NCI-H1694 (cell line): Measurements from ENCODE around the gene GET4.
"Not testable (repeated sequence)": the region's sequence is repeated elsewhere in the genome, so short reads cannot be mapped to it uniquely, and the experiment has no call there.

Source experiments
- DNase-seq: peaks from one replicate; lab custom pipeline; 2025; lab: John Stamatoyannopoulos, UW

Gene GET4

GRCh38 chr7:845731-846130, 30.6 kb upstream of the GET4 start:
- DNase-seq = no peak

DNA sequence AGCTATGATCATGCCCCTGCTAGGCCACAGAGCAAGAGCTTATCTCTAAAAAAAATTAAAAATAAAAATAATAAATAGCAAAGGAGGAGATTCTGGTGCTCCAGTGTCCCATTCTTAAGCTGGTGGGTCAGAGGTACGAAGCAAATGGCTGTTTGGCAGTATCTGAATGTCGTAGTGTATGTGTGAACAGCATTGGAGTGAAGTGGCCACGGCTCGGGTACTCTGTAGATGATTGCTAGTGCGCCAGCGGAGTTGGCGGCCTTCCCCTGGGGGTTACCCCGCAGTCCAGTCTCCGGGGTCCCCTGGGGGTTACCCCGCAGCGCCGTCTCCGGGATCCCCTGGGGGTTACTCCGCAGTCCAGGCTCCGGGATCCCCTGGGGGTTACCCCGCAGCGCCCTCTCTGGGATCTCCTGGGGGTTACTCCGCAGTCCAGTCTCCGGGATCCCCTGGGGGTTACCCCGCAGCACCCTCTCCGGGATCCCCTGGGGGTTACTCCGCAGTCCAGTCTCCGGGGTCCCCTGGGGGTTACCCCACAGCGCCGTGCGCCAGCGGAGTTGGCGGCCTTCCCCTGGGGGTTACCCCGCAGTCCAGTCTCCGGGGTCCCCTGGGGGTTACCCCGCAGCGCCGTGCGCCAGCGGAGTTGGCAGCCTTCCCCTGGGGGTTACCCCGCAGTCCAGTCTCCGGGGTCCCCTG, 29.2 kb upstream of the GET4 start:
- not testable (repeated sequence) for DNase-seq

GRCh38 chr7:847728-848127, 28.6 kb upstream of the GET4 start:
- DNase-seq = not testable (repeated sequence)

DNA sequence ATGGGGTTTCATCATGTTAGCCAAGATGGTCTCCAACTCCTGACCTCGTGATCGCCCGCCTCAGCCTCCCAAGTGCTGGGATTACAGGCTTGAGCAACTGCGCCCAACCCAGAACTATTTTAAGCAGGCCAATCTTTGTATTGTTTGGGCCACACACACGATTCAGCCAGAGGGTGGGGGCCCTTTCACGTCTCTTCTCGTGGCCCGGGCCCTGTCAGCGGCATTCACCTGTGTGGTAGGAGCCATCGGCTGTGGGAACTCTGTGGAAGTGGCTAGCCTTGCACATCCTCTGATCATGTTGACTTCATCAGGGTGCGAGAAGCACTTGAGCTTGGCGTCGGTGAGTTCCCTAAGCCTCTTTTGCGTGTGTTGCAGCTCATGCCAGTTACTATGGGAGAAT, 27.2 kb upstream of the GET4 start:
- DNase-seq = no peak

- no peak for DNase-seq
These were observed 26.6 kb upstream of the GET4 start for GRCh38 chr7:849781-850180.

DNA sequence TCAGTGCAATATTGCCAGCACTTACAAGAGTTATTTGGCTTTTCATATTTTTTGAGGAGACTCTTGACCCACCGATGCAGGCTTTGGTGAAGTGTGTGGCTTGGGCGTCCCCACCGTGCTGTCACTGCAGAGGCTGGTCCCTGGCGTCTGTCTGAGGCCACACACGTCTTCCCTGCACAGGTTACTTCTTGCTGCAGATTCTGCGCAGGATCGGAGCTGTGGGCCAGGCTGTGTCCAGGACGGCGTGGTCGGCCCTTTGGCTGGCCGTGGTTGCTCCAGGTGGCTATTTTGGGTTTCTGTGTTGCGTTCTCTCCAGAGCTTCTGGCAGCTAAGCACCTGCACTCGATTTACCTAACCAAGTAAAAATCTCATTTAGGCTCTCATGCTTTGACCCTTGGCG, 25.1 kb upstream of the GET4 start:
- DNase-seq = no peak

- DNase-seq = no peak
These were observed 22.8 kb upstream of the GET4 start for GRCh38 chr7:853366-854117.

GRCh38 chr7:854118-854775, 22.1 kb upstream of the GET4 start:
- no peak for DNase-seq

DNA sequence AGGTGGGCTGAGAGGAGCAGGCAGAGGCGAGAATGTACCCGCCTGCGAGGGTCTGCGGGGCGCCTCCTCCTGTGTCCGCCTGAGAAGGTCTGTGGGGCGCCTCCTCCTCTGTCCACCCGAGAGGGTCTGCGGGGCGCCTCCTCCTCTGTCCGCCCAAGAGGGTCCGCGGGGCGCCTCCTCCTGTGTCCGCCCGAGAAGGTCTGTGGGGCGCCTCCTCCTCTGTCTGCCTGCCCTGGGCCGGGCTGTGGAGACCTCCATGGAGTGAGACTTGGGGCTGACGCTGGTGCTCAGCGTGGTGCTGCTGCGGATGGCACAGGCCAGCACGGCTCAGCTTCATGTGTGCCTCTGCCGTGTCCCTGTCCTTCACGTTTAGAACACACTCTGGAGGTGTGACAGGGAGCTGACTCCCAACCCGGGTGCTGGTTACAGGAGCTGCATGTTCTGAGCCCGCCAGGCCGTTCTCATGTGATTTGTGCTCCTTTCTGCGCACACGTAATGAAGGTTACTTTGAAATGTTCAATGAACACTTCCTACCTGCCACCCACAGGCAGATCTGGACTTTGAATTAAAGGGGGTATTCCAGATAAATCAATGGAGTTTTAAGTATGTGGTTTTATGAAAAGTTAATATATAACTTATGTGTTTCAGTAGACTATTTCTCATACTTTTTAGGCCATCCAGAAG, 20.5 kb upstream of the GET4 start:
- no peak for DNase-seq

GRCh38 chr7:856444-857095, 19.8 kb upstream of the GET4 start:
- no peak for DNase-seq

DNA sequence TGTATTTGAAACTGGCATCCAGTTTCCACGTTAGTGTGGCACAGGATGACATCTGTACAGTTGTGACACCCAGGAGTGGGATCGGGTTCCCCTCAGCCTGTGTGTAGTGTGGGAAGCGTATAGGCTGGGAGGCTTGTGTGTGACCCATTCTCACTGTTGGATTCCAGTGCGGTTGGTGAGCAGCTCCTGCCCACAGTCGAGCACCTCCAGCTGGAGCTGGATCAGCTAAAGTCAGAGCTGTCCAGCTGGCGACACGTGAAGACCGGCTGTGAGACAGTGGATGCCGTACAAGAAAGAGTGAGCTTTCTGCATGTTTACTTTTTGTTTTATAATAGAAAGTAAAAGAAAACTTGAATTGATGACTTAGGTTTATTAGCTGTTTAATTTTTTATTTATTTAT, 18.7 kb upstream of the GET4 start:
- no peak for DNase-seq

DNA sequence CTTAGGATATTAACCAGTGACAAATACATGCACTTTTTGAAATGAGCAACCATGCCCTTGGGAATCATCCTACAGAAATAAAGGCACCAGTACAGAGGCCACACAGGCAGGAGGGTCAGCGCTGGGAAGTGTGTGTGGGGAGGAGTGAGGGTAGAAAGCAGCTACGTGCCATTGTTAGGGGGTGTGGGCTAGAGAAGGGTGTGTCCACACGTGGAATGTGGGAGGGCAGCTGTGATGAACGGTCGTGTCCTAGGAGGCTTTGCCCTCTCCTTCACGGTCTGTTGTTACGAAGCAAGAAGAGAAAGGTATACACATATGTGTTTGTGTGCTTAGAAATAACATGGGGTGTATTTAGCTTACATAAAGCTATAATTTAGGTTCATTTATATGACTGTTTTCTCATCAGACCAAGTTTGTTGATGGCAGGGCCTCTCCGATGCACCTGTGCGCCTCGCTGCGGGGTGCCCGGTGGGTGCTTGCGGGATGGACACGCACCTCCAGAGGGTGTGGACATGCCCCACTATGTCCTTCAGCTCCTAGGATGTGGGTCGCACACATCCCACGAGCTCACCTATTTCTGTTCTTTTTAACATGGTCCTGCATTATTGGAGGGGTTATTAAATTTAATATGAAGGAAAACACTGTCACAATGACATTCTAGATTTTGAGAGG, 16.9 kb upstream of the GET4 start:
- DNase-seq = no peak

GRCh38 chr7:860149-860548, 16.2 kb upstream of the GET4 start:
- DNase-seq = no peak

DNA sequence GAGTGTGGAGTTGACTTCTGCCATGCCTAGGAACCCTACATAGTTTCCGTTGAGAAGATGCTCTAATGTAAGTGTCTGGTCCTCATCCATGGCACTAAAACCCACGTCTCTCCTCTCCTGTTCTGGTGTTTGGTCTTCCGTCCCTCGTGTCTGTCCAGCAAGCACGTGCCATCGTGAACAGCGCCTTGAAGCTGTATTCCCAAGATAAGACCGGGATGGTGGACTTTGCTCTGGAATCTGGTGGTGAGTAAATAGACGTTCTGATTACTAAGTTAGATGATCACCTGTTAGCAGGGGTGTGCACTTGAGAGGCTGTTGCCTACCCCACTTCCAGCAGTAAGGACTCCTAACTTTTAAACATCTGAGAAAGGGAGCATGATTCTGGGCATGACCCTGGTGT, 15.1 kb upstream of the GET4 start:
- DNase-seq = no peak

DNA sequence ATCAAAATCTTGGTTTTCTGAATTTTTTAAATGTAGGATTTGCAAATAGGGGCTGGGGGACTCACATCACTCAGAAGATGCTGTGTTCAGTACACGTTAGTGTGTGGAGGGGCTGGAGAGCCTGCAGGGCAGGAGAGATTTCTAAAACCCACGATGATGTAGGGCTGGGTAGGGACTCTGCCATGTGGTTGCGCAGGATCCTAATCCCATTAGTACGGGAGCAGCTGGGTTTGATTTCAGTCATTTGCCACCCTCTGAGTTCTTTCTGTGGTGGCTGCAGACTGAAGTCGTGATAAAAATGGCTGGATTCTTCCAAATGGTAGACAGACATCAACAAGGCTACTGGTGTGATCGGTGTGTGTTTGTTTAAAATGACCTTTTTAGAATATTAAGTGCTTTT, 14.2 kb upstream of the GET4 start:
- no peak for DNase-seq

GRCh38 chr7:863106-863505, 13.2 kb upstream of the GET4 start:
- DNase-seq = no peak

DNA sequence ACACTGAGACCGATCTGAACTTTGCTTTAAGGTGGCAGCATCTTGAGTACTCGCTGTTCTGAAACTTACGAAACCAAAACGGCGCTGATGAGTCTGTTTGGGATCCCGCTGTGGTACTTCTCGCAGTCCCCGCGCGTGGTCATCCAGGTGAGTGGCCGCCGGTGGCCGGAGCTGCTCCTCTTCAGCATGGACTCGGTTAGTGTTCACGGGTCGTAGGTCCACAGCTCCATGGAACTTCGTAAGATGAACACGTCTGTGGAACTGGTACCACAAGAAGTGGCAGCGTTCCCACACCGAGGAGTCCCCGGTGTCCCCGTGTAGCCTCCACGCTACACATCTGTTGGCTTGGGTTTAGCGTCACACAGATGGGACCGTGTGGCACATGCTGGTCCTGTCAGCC, 10.4 kb upstream of the GET4 start:
- DNase-seq = no peak

GRCh38 chr7:867001-867405, 9.4 kb upstream of the GET4 start:
- peak; percentile 57 for DNase-seq

DNA sequence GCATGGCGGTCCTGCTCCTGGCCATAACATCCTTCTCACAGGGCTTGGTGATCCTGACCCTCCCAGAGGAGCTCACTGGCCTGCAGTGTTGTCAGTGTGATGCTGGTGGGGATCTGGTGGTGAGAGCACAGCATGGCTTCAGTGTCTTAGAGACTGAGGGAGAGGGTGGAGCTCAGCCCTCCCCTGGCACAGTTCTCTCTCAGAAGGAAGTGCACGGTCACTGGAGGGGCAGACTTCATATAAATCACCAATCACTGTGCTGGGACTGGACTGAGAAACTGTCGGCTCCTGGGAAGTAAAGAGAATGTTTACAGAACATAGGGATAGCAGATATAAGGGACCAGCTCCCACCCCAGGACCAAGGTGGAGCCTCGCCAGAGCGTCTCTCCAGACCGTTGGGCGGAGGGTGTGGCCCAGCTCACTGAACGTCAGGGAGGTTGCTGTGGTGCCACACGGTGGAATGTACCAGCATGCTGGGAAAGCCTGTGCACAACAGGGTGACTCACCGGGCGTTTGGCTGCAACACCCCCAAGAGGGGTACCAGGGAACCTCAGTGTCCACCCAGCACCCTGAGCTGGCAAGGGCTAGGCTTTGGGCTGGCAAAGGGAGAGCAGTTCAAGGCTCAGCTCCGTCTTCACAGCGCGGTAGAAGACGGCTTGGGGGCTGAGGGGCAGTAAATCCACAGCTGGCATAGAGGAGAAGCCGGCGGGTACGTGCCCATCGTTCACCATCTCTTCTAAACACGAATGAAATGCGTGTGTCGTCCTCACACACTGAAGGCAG, 8.8 kb upstream of the GET4 start:
- DNase-seq = no peak

DNA sequence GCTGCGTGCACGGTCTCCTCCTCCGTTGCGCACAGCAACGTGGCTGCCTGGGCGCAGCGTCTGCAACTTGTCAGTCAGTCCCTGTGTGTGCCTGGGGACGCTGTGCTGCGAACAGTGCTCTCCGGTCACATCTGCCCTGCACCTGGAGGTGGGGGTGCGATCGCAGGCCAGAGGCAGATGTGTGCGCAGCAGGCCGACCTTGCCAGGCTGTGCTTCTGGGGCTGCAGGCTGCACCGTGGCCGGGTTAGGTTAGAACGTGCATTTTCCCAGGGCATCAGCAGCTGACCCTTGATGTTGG, 8.2 kb upstream of the GET4 start:
- no peak for DNase-seq

DNA sequence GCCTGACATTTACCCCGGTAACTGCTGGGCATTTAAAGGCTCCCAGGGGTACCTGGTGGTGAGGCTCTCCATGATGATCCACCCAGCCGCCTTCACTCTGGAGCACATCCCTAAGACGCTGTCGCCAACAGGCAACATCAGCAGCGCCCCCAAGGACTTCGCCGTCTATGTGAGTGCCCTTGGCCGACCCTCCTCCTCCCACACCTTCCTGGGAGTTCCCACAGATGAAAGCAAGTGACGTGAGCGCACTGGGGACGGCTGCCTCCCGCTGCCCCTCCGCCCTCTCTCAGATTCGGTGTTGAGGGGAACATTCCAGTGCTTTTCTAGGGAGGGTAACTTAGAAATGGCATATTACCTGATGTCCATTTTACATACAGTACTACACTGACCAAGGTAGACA, 7.0 kb upstream of the GET4 start:
- DNase-seq = no peak
